ENCODE measurements around the gene CRYGC.
"Not testable (repeated sequence)": the region's sequence is repeated elsewhere in the genome, so short reads cannot be mapped to it uniquely, and the experiment has no call there.

Gene CRYGC

GRCh38 chr2:208125251-208125650, 4.4 kb downstream of the CRYGC start:
- FAIRE-seq (no peak), DNase-seq (ENCODE audit: insufficient read length, low spot score) (no peak)
- no peak for TF ChIP-seq POU2F2 (IDR thresholded peaks at IDR 0.05; ENCODE audit: low read depth, low read length)

GRCh38 chr2:208124013-208124715, 5.5 kb downstream of the CRYGC start, which contains the start of gene CRYGD:
Gene CRYGD, minus strand, starts transcription at chr2:208124524. Its CDS starts 51 bp downstream, at chr2:208124473.
- not testable (repeated sequence) for FAIRE-seq; DNase-seq (ENCODE audit: insufficient read length, low spot score)

- TF ChIP-seq SPI1 (IDR thresholded peaks at IDR 0.05; ENCODE audit: low read depth, low read length) (no peak), POLR2A (IDR thresholded peaks at IDR 0.05; ENCODE audit: low read depth, low read length) (no peak), POU2F2 (IDR thresholded peaks at IDR 0.05; ENCODE audit: low read depth, low read length) (no peak), POLR2AphosphoS5 (IDR thresholded peaks at IDR 0.05; ENCODE audit: low read depth, low read length) (no peak), PAX5 (IDR thresholded peaks at IDR 0.05; ENCODE audit: insufficient read depth, low read length, severe bottlenecking) (no peak), TAF1 (IDR thresholded peaks at IDR 0.05; ENCODE audit: low read depth, low read length) (no peak)
- FAIRE-seq (no peak), DNase-seq (ENCODE audit: insufficient read length, low spot score) (no peak)
Observed at GRCh38 chr2:208122248-208122647, 7.4 kb downstream of the CRYGC start.

- FAIRE-seq = no peak
- TF ChIP-seq POU2F2 (IDR thresholded peaks at IDR 0.05; ENCODE audit: low read depth, low read length) (no peak), PAX5 (IDR thresholded peaks at IDR 0.05; ENCODE audit: insufficient read depth, low read length, severe bottlenecking) (no peak), SPI1 (IDR thresholded peaks at IDR 0.05; ENCODE audit: low read depth, low read length) (no peak), POLR2AphosphoS5 (IDR thresholded peaks at IDR 0.05; ENCODE audit: low read depth, low read length) (no peak), TAF1 (IDR thresholded peaks at IDR 0.05; ENCODE audit: low read depth, low read length) (no peak), POLR2A (IDR thresholded peaks at IDR 0.05; ENCODE audit: low read depth, low read length) (no peak)
- DNase-seq (ENCODE audit: insufficient read length, low spot score) = no peak
Observed at GRCh38 chr2:208118918-208119317, 10.7 kb downstream of the CRYGC start.

GRCh38 chr2:208117390-208117789, 12.2 kb downstream of the CRYGC start:
- FAIRE-seq; DNase-seq (ENCODE audit: insufficient read length, low spot score): not testable (repeated sequence)

GRCh38 chr2:208112969-208113368, 16.7 kb downstream of the CRYGC start:
- FAIRE-seq (no peak), DNase-seq (ENCODE audit: insufficient read length, low spot score) (no peak)
- TF ChIP-seq POLR2A (IDR thresholded peaks at IDR 0.05; ENCODE audit: low read depth, low read length) = no peak
- TF ChIP-seq POU2F2 (IDR thresholded peaks at IDR 0.05; ENCODE audit: low read depth, low read length) = no peak
- TF ChIP-seq POLR2AphosphoS5 (IDR thresholded peaks at IDR 0.05; ENCODE audit: low read depth, low read length) = no peak
- no peak for TF ChIP-seq PAX5 (IDR thresholded peaks at IDR 0.05; ENCODE audit: insufficient read depth, low read length, severe bottlenecking)

GRCh38 chr2:208112273-208112745, 17.3 kb downstream of the CRYGC start:
- not testable (repeated sequence) for FAIRE-seq; DNase-seq (ENCODE audit: insufficient read length, low spot score)

- no peak for DNase-seq (ENCODE audit: insufficient read length, low spot score)
- TF ChIP-seq SPI1 (IDR thresholded peaks at IDR 0.05; ENCODE audit: low read depth, low read length) = no peak
- no peak for TF ChIP-seq PAX5 (IDR thresholded peaks at IDR 0.05; ENCODE audit: insufficient read depth, low read length, severe bottlenecking)
- no peak for TF ChIP-seq TAF1 (IDR thresholded peaks at IDR 0.05; ENCODE audit: low read depth, low read length)
- no peak for TF ChIP-seq POU2F2 (IDR thresholded peaks at IDR 0.05; ENCODE audit: low read depth, low read length)
- TF ChIP-seq POLR2A (IDR thresholded peaks at IDR 0.05; ENCODE audit: low read depth, low read length) = no peak
- no peak for TF ChIP-seq POLR2AphosphoS5 (IDR thresholded peaks at IDR 0.05; ENCODE audit: low read depth, low read length)
- FAIRE-seq = no peak
Observed at GRCh38 chr2:208103616-208104015, 26.0 kb downstream of the CRYGC start.

GRCh38 chr2:208101716-208102631, 27.7 kb downstream of the CRYGC start:
- no peak for TF ChIP-seq POU2F2 (IDR thresholded peaks at IDR 0.05; ENCODE audit: low read depth, low read length)
- no peak for TF ChIP-seq PAX5 (IDR thresholded peaks at IDR 0.05; ENCODE audit: insufficient read depth, low read length, severe bottlenecking)
- no peak for TF ChIP-seq POLR2A (IDR thresholded peaks at IDR 0.05; ENCODE audit: low read depth, low read length)
- no peak for TF ChIP-seq POLR2AphosphoS5 (IDR thresholded peaks at IDR 0.05; ENCODE audit: low read depth, low read length)
- TF ChIP-seq TAF1 (IDR thresholded peaks at IDR 0.05; ENCODE audit: low read depth, low read length) = no peak
- TF ChIP-seq SPI1 (IDR thresholded peaks at IDR 0.05; ENCODE audit: low read depth, low read length) = no peak
- FAIRE-seq (no peak), DNase-seq (ENCODE audit: insufficient read length, low spot score) (no peak)

- TF ChIP-seq PAX5 (IDR thresholded peaks at IDR 0.05; ENCODE audit: insufficient read depth, low read length, severe bottlenecking) (no peak), POLR2A (IDR thresholded peaks at IDR 0.05; ENCODE audit: low read depth, low read length) (no peak), SPI1 (IDR thresholded peaks at IDR 0.05; ENCODE audit: low read depth, low read length) (no peak), TAF1 (IDR thresholded peaks at IDR 0.05; ENCODE audit: low read depth, low read length) (no peak), POLR2AphosphoS5 (IDR thresholded peaks at IDR 0.05; ENCODE audit: low read depth, low read length) (no peak), POU2F2 (IDR thresholded peaks at IDR 0.05; ENCODE audit: low read depth, low read length) (no peak)
- no peak for FAIRE-seq
- DNase-seq (ENCODE audit: insufficient read length, low spot score) = no peak
Observed at GRCh38 chr2:208099682-208100470, 29.8 kb downstream of the CRYGC start.

- not testable (repeated sequence) for FAIRE-seq; DNase-seq (ENCODE audit: insufficient read length, low spot score)
Observed at GRCh38 chr2:208098701-208099100, 30.9 kb downstream of the CRYGC start.

Data from GM12891 (cell line).